Thoracic aorta (tissue), 2 donors: ENCODE measurements around the gene BHMT. TPM values are rescaled to one million over a fixed set of nuclear protein-coding genes. Genes with fewer than 3 reads are reported as not detected.
"Not testable (repeated sequence)": the region's sequence is repeated elsewhere in the genome, so short reads cannot be mapped to it uniquely, and the experiment has no call there.

Experiments
- ATAC-seq: fragments of 150-250 bp; one replicate; pipeline ENCODE4 v1.8.0; 2017; ENCODE audit warnings: low read depth; ENCODE audit not compliant: insufficient number of reproducible peaks, low FRiP score
- DNase-seq: peaks from one replicate; pipeline ENCODE4 v3.0.0-alpha.2; 2020; ENCODE audit warnings: low spot score
- H3K27ac ChIP-seq, 2 donors: fragments of 200-600 bp; sonication (generic); 1 replicate in 1 of 2; 2 replicates in 1 of 2; pipeline ENCODE4 v1.5.1; 2016; ENCODE audit warnings: mild to moderate bottlenecking in 2 of 2, moderate library complexity in 2 of 2
- H3K27me3 ChIP-seq: fragments of 200-600 bp; sonication (generic); replicated peaks from 2 replicates; pipeline ENCODE4 v1.6.0; 2016; ENCODE audit warnings: mild to moderate bottlenecking; ENCODE audit not compliant: insufficient read depth
- H3K36me3 ChIP-seq: fragments of 200-600 bp; sonication (generic); one replicate; pipeline ENCODE4 v1.5.1; 2016
- H3K4me1 ChIP-seq, 2 donors: fragments of 200-600 bp; sonication (generic); 1 replicate in 1 of 2; 2 replicates in 1 of 2; pipeline versions ENCODE4 v1.5.1 to v1.6.0; 2016; ENCODE audit warnings: low read depth in 2 of 2, mild to moderate bottlenecking in 1 of 2; ENCODE audit not compliant: control insufficient read depth in 1 of 2
- H3K4me3 ChIP-seq: fragments of 200-600 bp; sonication (generic); 2 replicates; pipeline ENCODE4 v1.5.1; 2016; ENCODE audit warnings: mild to moderate bottlenecking
- H3K9me3 ChIP-seq: fragments of 200-600 bp; sonication (generic); 2 replicates; pipeline ENCODE4 v1.5.1; 2016
- total RNA-seq, 2 donors: library from RNA; depleted of rRNA; stranded (reverse); fragments of >200 nt; gene quantifications; one replicate each; pipeline versions ENCODE4 v1.1.0 to v1.2.3, GENCODE V29; 2016
- TF ChIP-seq, protein P1 (sequence below): fragments of 200-600 bp; sonication (generic); IDR thresholded peaks from one replicate; pipeline ENCODE4 v1.5.1; 2019; ENCODE audit warnings: antibody characterized with exemption

Gene BHMT
- total RNA-seq, 2 donors from 2014 or later, result 0.41 to 2.0 TPM

DNA sequence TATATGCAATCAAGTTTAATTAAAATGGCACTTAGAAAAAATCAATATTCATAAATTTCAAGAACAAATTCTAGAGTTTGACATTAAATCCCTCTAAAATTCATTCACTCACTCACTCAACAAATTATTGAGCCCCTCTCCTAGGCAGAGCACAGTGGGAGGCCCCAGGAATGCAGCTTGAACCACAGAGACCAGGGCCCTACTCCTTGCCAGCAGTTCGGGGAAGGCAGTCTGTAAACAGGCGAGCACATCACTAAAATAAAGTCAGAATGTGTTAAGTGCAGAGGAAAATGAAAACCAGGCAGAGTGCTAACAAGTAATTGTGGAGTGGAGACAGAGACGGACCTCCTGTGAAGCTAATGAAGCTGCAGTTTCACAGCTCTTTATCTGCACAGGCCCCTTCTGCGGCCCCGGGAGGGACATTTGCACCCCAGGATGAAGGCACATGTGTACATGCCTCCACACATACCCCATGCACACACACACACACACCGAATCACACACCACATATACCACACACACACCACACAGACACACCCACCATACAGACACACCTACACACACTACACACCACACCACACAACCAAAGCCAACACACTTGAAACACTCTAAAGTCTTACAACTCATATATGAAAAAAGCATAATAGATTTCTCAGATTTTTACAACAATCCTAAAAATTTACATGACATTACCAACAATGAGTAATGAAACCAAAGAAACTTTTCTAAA is 40.5 kb downstream of the BHMT start:
- no peak for ATAC-seq
- TF ChIP-seq, protein P1, sequence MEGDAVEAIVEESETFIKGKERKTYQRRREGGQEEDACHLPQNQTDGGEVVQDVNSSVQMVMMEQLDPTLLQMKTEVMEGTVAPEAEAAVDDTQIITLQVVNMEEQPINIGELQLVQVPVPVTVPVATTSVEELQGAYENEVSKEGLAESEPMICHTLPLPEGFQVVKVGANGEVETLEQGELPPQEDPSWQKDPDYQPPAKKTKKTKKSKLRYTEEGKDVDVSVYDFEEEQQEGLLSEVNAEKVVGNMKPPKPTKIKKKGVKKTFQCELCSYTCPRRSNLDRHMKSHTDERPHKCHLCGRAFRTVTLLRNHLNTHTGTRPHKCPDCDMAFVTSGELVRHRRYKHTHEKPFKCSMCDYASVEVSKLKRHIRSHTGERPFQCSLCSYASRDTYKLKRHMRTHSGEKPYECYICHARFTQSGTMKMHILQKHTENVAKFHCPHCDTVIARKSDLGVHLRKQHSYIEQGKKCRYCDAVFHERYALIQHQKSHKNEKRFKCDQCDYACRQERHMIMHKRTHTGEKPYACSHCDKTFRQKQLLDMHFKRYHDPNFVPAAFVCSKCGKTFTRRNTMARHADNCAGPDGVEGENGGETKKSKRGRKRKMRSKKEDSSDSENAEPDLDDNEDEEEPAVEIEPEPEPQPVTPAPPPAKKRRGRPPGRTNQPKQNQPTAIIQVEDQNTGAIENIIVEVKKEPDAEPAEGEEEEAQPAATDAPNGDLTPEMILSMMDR, result no peak
- H3K4me3 ChIP-seq, result no peak overlapping the region

DNA sequence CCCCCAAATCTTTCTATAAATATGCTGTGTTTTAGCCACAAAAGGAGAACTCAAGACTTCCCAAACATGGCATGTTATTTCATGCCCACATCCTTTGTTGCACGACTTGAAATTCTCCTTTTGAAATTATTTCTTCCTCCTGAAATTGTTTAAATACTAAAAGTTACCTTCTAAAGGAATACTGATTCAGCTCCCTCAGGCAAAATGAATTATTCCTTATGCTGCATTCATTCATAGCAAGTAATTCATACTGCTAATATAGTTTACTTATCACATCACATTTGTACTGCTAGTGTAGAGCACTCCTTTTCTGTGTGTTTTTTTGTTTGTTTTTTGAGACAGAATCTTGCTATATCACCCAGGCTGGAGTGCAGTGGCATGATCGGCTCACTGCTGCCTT is 45.7 kb downstream of the BHMT start:
- TF ChIP-seq, protein P1, result no peak

More for the DNA sequence above, 40.5 kb downstream of the BHMT start:
- no peaks in the 10 kb centered on the region for H3K36me3 ChIP-seq
- H3K4me1 ChIP-seq, result no peaks in the 10 kb centered on the region
- H3K9me3 ChIP-seq, result no peaks in the 10 kb centered on the region
- DNase-seq, result no peak
- no peak overlapping the region for H3K27ac ChIP-seq
- no peaks in the 10 kb centered on the region for H3K27me3 ChIP-seq

DNA sequence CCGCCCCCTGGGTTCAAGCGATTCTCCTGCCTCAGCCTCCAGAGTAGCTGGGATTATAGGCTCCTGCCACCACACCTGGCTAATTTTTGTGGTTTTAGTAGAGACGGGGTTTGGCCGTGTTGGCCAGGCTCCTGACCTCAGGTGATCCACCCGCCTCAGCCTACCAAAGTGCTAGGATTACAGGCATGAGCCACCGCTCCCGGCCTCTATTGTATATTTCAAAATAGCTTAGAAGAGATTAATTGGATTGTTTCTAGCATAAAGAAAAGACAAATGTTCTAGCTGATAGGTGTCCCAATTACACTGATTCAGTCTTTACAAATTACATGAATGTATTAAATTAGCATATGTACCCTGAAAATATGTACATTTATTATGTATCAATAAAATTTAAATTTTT is 50.0 kb downstream of the BHMT start:
- ATAC-seq, H3K27ac ChIP-seq, H3K4me3 ChIP-seq, H3K9me3 ChIP-seq, H3K36me3 ChIP-seq, H3K27me3 ChIP-seq, H3K4me1 ChIP-seq, DNase-seq: not testable (repeated sequence)

More for the DNA sequence above, 45.7 kb downstream of the BHMT start:
- H3K4me1 ChIP-seq, result no peaks in the 10 kb centered on the region
- no peaks in the 10 kb centered on the region for H3K9me3 ChIP-seq
- no peaks in the 10 kb centered on the region for H3K36me3 ChIP-seq
- no peak for ATAC-seq
- no peak overlapping the region for H3K27ac ChIP-seq
- no peak overlapping the region for H3K4me3 ChIP-seq
- H3K27me3 ChIP-seq, result no peaks in the 10 kb centered on the region
- no peak for DNase-seq

DNA sequence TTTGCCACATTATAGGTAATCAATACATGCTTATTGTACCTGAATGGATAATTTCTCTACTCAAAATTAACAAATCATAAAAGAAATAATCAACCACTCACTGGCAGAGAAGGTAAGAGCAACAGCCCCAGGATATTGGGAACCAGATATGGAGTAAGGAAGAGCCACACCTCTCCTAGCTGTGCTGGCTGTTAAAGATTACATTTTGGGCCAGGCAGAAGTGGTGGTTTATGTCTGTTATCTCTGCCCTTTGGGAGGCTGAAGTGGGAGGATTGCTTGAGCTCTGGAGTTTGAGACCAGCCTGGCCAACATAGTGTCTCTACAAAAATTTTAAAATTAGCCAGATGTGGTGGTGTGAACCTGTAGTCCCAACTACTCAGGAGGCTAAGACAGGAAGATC is 56.4 kb downstream of the BHMT start:
- no peaks in the 10 kb centered on the region for H3K9me3 ChIP-seq
- DNase-seq, result no peak
- no peaks in the 10 kb centered on the region for H3K4me1 ChIP-seq
- no peak overlapping the region for H3K4me3 ChIP-seq
- TF ChIP-seq, protein P1, result no peak
- H3K36me3 ChIP-seq, result no peaks in the 10 kb centered on the region
- H3K27ac ChIP-seq, result no peak overlapping the region
- H3K27me3 ChIP-seq, result no peaks in the 10 kb centered on the region
- ATAC-seq, result no peak

DNA sequence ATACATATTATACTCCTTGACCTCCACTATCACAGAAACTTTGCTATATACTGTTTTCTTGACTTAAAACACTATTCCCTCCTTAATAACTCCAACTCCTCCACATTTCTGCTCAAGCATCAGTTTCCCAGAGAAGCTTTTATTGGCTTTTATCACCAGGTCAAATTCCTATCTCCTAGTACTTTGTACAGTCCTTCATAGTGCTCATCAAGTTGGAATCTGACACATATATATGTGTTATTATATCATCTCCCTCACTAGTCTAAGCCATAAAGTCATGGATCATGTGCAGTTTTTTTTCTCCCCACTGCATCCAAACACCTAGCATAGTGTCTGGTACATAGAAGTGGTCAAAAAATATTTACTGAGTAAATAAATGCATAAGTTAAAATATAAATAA is 59.1 kb downstream of the BHMT start:
- H3K4me1 ChIP-seq, result no peaks in the 10 kb centered on the region
- no peaks in the 10 kb centered on the region for H3K27me3 ChIP-seq
- no peaks in the 10 kb centered on the region for H3K9me3 ChIP-seq
- DNase-seq (no peak), ATAC-seq (no peak)
- H3K27ac ChIP-seq, result no peak overlapping the region
- H3K4me3 ChIP-seq, result no peak overlapping the region
- TF ChIP-seq, protein P1, result no peak
- no peaks in the 10 kb centered on the region for H3K36me3 ChIP-seq
